HuH-7.5 (cell line): ENCODE data around the gene MTHFD2L.
A peak's percentile ranks its signal among the peaks of the same experiment; 100 is the strongest.
"Not testable (repeated sequence)": the region's sequence is repeated elsewhere in the genome, so short reads cannot be mapped to it uniquely, and the experiment has no call there.

Source experiments
- DNase-seq: peaks from one replicate; pipeline ENCODE4 v3.0.0; 2011; ENCODE audit warnings: low spot score

MTHFD2L gene

DNA sequence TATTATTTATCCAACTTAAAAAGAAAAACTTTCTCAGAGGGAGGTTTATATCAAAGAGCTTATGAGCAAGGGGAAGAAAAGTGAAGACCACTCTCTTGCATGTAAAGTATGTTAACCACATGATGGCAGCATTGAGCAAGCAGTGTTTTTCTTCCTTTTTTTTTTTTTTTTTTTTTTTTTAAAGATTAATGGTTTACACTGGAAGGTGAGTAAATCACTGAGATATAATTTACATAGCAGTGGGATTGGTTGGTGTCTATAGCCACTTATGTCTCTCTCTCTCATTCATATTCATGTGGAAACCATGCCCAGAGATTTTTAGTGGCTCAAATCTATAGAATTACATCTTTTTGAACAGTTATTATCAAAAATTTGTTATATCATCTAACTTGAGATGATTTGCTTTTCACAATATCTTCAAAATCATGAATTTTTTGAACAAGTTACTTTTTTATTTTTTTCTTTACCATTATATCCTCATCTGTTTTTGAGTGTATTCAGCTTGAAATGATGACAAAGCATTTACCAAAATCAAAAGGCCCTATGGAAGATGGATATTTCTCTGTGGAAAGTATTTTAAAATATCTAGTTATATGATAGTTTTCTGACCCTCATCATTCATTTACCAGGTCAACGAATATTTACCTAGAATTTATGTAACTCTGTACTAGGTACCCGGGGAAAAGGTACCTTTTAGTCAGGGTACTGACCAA is 31.6 kb downstream of the MTHFD2L start:
- DNase-seq, result no peak

DNA sequence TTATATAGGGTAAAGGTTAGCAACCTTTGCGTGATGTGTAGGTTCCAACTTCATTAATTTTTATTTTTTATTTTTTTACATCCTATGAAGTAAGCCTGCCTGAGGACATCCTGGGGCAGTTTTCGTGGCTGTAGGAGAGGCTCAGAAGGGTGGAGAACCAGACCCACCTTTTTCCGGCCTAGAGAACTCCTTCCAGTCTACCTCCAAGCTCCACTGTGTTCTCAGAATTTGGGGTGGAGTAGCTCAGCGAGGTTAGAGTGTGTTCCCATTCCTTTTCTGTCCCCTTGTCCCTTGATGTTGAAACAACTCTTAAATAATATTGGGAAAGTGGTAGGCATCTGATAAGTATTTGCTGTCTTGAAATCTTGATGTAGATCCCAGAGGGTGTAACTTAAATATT is 32.4 kb downstream of the MTHFD2L start:
- DNase-seq, result no peak

DNA sequence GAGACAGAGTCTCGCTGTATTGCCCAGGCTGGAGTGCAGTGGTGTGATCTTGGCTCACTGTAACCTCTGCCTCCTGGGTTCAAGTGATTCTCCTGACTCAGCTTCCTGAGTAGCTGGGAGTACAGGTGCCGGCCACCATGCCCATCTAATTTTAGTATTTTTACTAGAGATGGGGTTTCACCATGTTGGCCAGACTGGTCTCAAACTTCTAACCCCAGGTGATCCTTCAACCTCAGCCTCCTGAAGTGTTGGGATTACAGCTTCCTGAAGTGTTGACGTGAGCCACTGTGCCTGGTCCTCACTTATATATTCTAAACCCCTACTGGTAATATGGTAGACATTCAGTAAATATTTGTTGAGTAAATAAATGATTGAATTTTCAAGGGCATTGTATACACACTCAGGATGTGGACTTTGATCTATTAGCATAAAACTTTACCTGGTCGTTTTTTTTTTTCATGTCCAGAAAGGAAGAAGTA is 33.0 kb downstream of the MTHFD2L start:
- DNase-seq, result no peak

DNA sequence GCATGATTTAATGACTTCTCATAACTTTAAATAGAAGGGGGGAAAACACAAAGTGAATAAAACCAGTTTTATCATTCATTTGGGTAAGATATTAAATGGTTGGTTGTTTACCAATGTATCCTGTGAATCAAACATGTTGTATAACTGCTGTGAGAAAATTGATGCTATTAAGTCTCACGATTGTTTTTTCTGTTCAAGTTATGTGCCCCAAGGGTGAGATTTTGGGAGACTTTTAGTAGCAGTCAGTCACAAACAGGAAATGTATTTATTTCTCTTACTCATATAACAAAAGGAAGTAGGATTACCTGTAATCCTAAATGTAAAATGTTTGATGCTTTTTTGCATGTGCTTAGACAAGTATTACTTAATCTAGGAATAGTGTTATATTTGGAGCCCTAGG is 39.2 kb downstream of the MTHFD2L start:
- DNase-seq, result no peak

DNA sequence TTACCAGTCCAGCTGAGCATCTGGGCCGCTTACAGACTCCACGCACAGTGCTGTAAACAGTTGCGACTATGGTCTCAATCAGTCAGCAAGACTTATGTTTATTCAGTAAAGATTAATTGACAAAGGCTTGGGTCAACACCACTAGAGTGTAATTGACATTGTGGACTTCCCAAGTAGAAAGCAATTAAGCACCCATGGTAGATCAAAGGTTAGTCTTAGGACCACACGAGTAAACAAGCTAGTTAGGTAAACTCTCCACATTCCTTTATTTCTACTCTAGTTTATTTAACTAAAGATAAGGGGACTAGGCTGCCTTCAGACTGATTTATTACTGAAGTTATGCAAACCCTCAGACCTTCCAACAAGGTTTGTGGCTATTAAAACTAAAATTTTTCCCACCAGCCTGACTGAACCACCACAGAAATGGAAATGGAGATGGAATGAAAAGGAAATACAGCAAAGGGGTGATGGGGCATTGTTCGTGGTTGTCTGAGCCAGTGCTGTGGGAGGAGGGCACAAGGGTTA is 44.2 kb downstream of the MTHFD2L start:
- no peak for DNase-seq

DNA sequence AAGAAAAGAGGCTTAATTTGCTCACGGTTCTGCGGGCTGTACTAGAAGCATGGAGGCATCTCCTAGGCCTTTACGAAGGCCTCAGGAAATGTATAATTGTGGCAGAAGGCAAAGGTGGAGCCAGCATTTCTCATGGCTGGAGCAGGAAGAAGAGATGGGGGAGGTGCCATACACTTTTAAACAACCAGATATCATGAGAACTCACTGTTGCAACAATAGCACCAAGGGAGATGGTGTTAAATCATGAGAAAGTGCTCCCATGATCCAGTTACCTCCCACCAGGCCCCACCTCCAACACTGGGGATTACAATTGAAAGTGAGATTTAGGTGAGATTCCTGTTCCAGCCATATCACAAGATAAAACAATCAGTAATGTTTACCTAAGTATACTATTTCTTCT is 45.5 kb downstream of the MTHFD2L start:
- DNase-seq, result no peak

DNA sequence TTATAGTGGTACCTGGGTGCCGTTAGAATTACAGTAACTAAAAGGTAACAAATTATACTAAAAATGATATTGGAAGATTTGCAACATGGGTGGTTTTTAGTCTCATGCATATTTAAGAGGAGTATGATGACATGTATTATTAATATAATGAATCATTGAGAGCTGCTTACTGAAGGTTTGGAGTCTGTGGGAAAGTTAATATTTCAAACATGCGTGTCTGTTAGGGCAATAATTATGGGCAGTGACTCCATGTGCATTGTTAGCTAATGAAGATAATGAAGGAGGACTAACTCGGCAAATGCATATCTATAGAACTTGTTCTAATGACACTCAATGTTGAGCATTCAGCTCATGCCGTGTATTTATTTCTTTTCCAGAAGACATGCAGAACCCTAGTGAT is 47.1 kb downstream of the MTHFD2L start:
- no peak for DNase-seq

DNA sequence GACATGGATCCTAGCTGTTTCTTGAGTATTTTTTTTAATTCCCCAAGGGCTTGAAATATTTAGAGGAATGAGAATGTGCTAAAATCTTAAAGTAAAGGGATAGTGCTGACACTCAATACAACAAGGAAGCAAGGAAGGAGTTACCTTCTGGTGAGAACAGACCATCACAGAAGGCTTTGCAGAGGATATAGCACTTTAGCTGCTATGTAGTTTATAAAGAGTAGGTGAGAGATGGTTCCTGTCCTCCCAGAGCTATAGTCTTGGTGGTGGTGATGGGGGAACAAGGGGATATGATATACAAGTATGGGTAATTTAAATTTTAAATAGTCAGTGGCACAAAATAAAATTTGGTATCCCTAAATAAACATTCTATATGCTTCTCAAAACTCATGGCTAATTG is 47.6 kb downstream of the MTHFD2L start:
- DNase-seq, result no peak

DNA sequence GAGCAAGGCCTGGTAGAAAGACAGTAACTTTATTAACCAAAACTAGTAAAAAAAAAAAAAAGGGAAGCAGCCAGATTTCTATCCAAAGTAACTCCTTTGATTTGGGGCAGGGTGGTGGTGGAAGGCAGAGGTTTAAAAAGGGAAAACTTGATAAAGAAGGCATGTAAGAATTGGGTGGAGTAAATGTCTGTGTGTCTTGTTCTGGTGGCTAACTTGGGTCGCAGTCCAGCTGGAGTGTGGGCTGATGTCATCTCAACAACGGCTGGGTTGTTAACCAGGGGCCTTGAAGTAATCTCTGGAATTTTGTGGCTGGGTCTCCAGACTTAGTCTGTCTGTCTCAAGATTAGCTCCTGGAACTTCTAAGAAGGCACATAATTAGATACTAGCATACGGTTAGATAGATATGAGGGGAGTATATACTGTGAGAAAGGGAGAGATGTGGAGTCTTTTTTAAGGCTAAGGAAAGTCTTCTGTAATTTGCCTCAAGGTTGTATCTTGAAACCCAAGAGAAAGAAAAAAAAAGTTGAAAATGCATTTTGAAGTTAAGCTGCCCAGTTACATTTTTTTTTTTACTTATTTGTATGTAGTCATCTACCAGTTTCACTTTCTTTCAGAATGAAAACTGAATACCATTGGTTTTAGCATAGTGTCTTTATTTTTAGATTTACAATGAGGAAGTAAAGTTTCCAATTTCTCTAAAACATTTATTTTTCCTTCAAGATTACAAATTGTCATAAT is 48.3 kb downstream of the MTHFD2L start:
- DNase-seq, result no peak

DNA sequence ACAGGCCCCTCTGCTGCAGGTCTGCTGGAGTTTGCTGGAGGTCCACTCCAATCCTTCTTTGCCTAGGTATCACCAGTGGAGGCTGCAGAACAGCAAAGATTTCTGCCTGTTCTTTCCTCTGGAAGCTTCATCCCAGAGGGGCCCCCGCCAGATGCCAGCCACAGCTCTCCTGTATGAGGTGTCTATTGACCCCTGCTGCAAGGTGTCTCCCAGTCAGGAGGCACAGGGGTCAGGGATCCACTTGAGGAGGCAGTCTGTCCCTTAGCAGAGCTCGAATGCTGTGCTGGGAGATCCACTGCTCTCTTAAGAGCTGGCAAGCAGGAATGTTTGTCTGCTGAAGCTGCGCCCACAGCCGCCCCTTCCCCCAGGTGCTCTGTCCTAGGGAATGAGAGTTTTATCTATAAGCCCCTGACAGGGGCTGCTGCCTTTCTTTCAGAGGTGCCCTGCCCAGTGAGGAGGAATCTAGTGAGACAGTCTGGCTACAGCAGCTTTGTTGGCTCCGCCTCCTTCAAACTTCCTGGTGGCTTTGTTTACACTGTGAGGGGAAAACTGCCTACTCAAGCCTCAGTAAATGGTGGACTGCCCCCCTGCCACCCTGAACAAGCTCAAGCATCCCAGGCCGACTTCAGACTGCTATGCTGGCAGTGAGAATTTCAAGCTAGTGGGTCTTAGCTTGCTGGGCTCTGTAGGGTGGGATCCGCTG is 56.7 kb downstream of the MTHFD2L start:
- not testable (repeated sequence) for DNase-seq

DNA sequence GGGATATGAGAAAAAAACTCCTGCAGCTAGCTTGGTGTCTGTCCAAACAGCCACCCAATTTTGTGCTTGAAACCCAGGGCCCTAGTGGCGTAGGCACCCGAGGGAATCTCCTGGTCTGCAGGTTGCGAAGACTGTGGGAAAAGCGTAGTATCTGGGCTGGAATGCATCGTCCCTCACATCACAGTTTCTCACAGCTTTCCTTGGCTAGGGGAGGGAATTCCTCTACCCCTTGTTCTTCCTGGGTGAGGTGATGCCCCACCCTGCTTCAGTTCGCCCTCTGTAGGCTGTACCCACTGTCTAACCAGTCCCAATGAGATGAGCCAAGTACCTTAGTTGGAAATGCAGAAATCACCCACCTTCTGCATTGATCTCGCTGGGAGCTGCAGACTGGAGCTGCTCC is 57.3 kb downstream of the MTHFD2L start:
- DNase-seq, result not testable (repeated sequence)

DNA sequence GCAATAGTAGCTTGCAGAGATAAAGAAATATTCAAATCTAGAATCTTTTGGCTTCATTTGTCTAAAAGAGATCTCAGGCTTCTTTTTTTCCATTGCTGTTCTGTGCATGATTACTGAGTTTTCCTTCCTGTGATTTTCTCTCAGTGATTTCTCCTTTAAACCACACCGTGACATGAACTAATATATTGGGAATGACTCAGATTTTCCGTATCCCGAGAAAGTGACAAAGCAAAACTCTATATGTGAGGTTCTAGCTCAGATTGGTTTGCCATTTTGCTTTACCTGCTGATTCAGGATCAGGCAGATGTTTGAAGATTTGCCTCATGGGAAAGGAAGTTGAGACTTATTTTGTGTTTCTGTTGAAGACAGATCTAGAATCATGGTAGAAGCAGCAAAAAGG is 59.4 kb downstream of the MTHFD2L start:
- no peak for DNase-seq

DNA sequence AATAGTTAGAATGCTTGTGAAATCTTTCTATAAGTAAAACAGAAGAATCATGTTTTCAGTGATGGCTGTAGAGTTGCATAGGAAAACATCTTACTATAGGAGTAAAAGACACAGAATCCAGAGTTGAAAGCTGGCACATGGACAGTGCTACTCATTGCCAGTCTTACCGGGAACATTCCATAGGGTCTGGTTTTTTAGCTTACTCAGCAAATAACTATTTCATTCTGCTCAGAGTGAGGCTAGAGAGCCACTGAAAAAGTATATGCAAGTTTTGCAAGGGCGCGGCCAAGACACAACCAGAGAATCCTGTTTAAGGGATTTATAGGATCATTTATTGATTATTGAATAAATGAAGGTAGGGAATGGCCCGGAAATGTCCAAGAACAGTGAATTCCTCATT is 60.3 kb downstream of the MTHFD2L start:
- DNase-seq, result no peak

DNA sequence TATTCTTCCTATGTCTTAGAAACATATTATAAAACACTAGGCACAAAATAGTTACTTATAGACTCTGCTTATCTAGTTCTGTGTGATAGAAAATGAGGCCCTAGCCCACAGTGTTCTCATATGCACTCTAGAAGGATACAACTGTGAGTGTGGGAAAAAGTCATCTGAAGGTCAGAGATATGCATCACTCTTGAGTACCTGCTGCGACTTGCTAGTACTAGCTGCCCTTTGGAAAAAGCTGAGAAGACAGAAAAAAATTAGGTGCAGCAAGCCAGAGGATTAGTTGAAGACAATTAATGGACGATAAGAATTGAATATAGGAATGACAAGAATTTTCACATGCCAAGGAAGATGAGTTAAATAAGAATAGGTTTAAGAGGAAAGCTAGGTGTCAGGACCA is 61.3 kb downstream of the MTHFD2L start:
- no peak for DNase-seq

DNA sequence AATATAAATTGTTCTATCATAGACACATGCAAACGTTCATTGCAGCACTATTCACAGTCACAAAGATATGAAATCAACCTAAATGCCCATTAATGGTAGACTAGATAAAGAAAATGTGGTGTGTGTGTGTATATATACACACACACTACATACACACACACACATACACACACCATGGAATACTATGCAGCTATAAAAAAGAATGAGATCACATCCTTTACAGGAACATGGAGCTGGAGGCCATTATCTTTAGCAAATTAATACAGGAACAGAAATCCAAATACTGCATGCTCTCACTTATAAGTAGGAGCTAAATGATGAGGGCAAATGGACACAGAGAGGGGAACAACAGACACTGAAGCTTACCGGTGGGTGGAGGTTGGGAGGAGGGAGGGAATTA is 65.2 kb downstream of the MTHFD2L start:
- DNase-seq, result no peak

DNA sequence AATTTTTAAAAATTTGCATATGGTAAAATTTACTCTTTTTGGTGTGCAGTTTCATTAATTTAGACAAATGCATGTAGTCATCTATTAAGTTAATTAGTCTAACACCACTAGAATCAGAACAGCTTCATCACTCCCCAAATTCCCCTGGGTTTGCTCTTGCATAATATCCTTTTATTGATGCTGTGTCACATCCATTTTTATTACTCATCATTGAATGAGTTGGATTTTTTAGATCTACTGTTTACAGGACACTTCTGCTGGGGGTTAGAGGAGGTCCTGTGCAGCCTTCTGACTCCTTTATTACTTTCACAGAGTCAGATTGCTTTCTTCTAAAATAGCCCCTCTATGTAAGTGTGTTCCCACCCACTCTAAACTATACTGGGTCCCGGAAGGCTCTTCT is 65.9 kb downstream of the MTHFD2L start:
- DNase-seq, result no peak

DNA sequence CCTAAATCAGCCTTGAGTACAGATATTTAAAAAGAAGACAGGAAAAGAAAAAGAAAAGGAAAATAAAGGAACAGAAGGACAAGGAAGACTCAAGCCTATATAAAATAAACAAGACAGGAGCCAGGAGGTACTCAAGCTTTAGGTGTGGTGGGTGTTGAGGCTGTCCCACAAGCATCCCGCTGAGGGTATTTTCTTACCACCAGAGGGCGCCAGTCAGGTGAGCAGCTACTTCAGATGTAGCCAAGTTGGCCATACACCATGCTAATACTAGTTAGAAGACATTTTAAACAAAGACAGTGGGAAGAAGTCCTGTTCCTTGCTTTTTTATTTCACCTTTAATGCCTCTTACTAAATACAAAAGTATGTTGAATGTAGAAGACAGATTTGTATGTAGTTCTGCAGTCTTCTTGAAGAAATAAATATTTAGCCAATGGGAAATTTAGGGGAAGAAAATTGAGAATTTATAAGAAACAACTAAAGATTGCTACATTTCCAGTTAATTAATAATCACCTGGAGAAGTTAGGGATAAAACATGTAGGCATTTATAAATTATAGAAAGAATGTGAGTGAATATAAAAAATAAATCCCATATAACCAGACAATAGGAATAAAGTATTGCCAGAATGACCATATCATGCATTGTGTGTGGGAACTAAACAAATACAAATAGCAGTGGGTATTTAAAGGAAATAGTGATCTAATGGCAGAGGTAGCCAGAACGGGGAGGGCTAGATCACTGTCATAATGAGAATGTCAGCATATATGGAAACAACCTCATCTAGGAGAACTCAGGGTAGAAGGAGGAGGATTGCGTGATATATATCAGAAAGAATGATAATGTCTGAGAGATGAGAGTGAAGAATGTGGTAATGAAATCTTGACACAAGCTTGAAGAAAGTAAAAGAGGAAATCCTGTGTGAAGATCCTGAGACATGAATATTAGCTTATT is 71.0 kb downstream of the MTHFD2L start:
- DNase-seq, result peak; percentile 7

DNA sequence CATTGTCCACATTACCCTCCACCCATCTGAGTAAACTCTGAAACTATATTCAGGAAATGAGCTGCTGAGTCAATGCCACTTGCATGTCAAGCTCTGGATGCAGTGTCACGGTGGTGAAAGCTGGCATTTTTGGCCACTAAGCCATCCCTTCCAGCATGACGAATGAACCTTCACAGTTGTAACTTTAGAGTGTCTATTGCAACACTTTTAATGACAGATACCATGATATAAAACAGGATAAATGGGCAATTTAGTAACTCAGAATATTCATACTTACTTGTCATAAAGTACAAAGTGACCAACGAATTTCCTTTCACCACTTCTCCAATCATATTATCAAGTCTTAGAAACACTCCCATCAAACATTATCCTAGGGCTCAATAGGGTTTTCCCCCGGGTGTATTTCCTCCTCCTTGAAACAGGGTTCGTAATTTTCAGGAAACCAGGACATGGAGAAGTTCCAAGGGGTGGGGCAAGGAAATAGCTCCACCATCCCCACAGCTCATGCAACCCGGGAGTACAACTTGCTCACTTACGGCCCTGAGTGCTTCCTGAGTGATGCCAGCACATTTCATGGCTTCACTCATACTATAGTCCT is 73.1 kb downstream of the MTHFD2L start:
- no peak for DNase-seq

DNA sequence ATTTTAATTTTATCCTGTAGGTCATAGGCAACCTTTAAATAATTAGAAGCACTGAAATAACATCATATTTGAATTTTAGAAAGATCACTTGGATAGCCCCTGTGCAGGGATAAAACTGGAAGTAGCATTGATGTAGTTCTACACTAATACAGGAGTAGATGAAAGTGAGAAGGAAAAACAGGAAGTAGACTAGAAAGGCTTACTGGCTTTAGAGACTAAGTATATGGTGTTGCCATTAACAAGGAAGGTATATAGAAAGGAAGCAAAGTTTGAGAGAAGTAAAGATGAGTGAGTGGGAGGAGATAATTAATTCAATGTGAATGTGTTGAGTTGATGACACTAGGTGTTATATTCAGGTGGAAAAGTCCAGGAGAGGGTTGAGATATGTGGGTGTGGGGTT is 77.2 kb downstream of the MTHFD2L start:
- no peak for DNase-seq

DNA sequence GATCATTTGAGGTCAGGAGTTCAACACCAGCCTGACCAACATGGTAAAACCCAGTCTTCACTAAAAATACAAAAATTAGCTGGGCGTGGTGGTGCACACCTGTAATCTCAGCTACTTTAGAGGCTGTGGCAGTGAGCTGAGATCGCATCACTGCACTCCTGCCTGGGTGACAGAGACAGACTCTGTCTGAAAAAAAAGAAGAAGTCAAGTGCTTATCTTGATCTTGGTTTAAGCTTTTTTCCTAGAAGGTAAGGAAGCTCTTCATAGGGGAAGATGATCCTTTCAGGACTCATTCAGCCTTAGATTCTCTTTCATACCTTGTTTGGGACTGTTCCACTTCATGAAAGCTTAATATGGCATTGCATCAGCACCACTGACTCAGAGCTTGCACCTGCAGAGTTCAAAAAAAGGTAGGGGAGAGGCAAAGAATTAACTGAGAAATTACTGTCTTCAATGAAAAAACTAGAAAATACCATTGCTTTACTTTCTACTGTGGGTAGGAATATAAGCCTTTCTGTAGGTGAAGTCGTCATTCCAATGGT is 79.6 kb downstream of the MTHFD2L start:
- no peak for DNase-seq

DNA sequence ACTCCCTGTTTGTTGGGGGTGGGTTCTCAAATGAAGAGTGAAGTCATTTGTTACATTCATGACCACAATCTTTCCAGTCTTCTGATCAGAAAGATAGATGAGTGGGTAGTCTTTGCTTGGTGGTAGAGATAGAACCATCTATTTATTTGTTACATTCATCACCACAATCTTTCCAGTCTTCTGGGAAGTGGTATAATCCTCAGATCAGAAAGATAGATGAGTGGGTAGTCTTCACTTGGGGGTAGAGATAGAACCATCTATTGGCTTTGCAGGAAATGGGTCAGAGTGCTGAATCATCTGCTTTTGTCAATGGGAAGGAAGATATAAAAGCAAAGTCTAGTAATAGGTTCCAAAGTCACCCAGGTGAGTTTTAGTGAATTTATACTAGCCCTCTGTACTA is 86.1 kb downstream of the MTHFD2L start:
- DNase-seq, result no peak
